CD4-positive, alpha-beta T cell (primary cell): Measurements from ENCODE around the gene TMUB1. TPM values are rescaled to one million over a fixed set of nuclear protein-coding genes. Genes with fewer than 3 reads are reported as not detected.

Experiments used
- ATAC-seq: fragments of 200-7000 bp; cut with Tn5 transposase; one replicate; pipeline ENCODE4 v1.10.0; 2022; ENCODE audit warnings: mild to moderate bottlenecking; ENCODE audit not compliant: poor library complexity
- CTCF ChIA-PET: fragments of 350-600 bp; sonication (Branson Sonifier 250); formaldehyde crosslinking; loops from one replicate; lab custom pipeline; 2021; ENCODE audit warnings: antibody characterized with exemption, inconsistent platforms; lab: Charles Lee
- POLR2A ChIA-PET: fragments of 350-600 bp; sonication (Branson Sonifier 250); formaldehyde crosslinking; loops from one replicate; lab custom pipeline; 2021; ENCODE audit warnings: antibody characterized with exemption, inconsistent platforms; lab: Charles Lee
- DNase-seq, 14 experiments: peaks; one replicate each; pipeline ENCODE4 v3.0.0-alpha.2; 2013 to 2020; ENCODE audit warnings: mixed read lengths in 2 of 14
- H3K27ac ChIP-seq, 2 donors: one replicate each; pipeline versions ENCODE4 v1.5.1 to v1.7.0; 2013; ENCODE audit warnings: low read length in 2 of 2, low read depth in 1 of 2, mild to moderate bottlenecking in 1 of 2
- H3K27me3 ChIP-seq, 2 experiments: 1 replicate in 1 of 2; 2 replicates in 1 of 2; pipeline versions ENCODE4 v1.6.1 to v1.7.0; 2013; ENCODE audit warnings: low read length in 2 of 2, control low read depth in 1 of 2, mild to moderate bottlenecking in 1 of 2, moderate library complexity in 1 of 2; ENCODE audit not compliant: insufficient read depth in 2 of 2, control insufficient read depth in 1 of 2
- H3K36me3 ChIP-seq: one replicate; pipeline ENCODE4 v1.6.1; 2013; ENCODE audit warnings: low read length, control low read depth; ENCODE audit not compliant: insufficient read depth
- H3K4me1 ChIP-seq: one replicate; pipeline ENCODE4 v1.6.1; 2013; ENCODE audit warnings: low read length, control low read depth; ENCODE audit not compliant: insufficient read depth
- H3K4me3 ChIP-seq: one replicate; pipeline ENCODE4 v1.5.1; 2013; ENCODE audit warnings: mild to moderate bottlenecking, low read length, moderate library complexity
- H3K9me3 ChIP-seq, 2 experiments: 1 replicate in 1 of 2; 2 replicates in 1 of 2; pipeline versions ENCODE4 v1.6.1 to v1.7.0; 2013; ENCODE audit warnings: low read length in 2 of 2, mild to moderate bottlenecking in 2 of 2, control low read depth in 1 of 2, moderate library complexity in 1 of 2; ENCODE audit not compliant: control insufficient read depth in 1 of 2, insufficient read depth in 1 of 2
- H3K27ac Mint-ChIP-seq: one replicate; pipeline ENCODE4 v1.8.0; 2020; ENCODE audit warnings: mixed read lengths
- H3K27me3 Mint-ChIP-seq: one replicate; pipeline ENCODE4 v1.8.0; 2021; ENCODE audit warnings: mixed read lengths
- H3K36me3 Mint-ChIP-seq: one replicate; pipeline ENCODE4 v1.8.0; 2021; ENCODE audit warnings: low read depth, mixed read lengths
- H3K4me1 Mint-ChIP-seq: one replicate; pipeline ENCODE4 v1.8.0; 2021; ENCODE audit warnings: low read depth, mixed read lengths
- H3K4me3 Mint-ChIP-seq: one replicate; pipeline ENCODE4 v1.8.0; 2020; ENCODE audit warnings: mild to moderate bottlenecking, mixed read lengths
- H3K9me3 Mint-ChIP-seq: one replicate; pipeline ENCODE4 v1.8.0; 2020; ENCODE audit warnings: mixed read lengths
- intact Hi-C, 2 experiments: fragments of 100-400 bp; cut with DNase I in 1 of 2; cut with micrococcal nuclease in 1 of 2; formaldehyde crosslinking; loops; one replicate each; pipeline versions ENCODE4 v1.15.1 to v1.9.0; 2023 to 2025; cut with DNase I, micrococcal nuclease
- total RNA-seq, 174 experiments: library from RNA in 2 of 174; stranded (reverse) in 2 of 174; gene quantifications; one replicate each; pipeline ENCODE4 v1.2.3 and lab custom pipeline; 2021 to 2026
- TF ChIP-seq, protein P1 (sequence below): fragments of 200-600 bp; IDR thresholded peaks from one replicate; pipeline ENCODE4 v1.8.0; 2022; ENCODE audit warnings: antibody characterized with exemption, mild to moderate bottlenecking

Gene TMUB1
- total RNA-seq, 2 experiments from 2014 or later: 44.5 to 46.6 TPM

GRCh38 chr7:151119055-151119415 is 35.7 kb upstream of the TMUB1 start:
- ATAC-seq: no peak
- peaks cover 43% of the 10 kb centered on the region for H3K4me1 ChIP-seq
- Mint-ChIP-seq H3K9me3 (no peaks in the 10 kb centered on the region), H3K27me3 (peaks cover 5% of the 10 kb centered on the region), H3K4me3 (peak overlapping the region; percentile 60), H3K36me3 (peaks cover 51% of the 10 kb centered on the region), H3K4me1 (peaks cover 17% of the 10 kb centered on the region), H3K27ac (no peak overlapping the region)
- peaks cover 2 to 3% of the 10 kb centered on the region in 2 experiments for H3K27me3 ChIP-seq
- CTCF ChIA-PET: no interaction called here
- POLR2A ChIA-PET: no interaction called here
- peaks cover 12% of the 10 kb centered on the region for H3K36me3 ChIP-seq
- no peak for DNase-seq
- intact Hi-C loops: no loop called here
- H3K9me3 ChIP-seq: no peaks in the 10 kb centered on the region
- no peak overlapping the region for H3K27ac ChIP-seq
- no peak overlapping the region for H3K4me3 ChIP-seq
- TF ChIP-seq, protein P1, sequence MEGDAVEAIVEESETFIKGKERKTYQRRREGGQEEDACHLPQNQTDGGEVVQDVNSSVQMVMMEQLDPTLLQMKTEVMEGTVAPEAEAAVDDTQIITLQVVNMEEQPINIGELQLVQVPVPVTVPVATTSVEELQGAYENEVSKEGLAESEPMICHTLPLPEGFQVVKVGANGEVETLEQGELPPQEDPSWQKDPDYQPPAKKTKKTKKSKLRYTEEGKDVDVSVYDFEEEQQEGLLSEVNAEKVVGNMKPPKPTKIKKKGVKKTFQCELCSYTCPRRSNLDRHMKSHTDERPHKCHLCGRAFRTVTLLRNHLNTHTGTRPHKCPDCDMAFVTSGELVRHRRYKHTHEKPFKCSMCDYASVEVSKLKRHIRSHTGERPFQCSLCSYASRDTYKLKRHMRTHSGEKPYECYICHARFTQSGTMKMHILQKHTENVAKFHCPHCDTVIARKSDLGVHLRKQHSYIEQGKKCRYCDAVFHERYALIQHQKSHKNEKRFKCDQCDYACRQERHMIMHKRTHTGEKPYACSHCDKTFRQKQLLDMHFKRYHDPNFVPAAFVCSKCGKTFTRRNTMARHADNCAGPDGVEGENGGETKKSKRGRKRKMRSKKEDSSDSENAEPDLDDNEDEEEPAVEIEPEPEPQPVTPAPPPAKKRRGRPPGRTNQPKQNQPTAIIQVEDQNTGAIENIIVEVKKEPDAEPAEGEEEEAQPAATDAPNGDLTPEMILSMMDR: no peak

DNA sequence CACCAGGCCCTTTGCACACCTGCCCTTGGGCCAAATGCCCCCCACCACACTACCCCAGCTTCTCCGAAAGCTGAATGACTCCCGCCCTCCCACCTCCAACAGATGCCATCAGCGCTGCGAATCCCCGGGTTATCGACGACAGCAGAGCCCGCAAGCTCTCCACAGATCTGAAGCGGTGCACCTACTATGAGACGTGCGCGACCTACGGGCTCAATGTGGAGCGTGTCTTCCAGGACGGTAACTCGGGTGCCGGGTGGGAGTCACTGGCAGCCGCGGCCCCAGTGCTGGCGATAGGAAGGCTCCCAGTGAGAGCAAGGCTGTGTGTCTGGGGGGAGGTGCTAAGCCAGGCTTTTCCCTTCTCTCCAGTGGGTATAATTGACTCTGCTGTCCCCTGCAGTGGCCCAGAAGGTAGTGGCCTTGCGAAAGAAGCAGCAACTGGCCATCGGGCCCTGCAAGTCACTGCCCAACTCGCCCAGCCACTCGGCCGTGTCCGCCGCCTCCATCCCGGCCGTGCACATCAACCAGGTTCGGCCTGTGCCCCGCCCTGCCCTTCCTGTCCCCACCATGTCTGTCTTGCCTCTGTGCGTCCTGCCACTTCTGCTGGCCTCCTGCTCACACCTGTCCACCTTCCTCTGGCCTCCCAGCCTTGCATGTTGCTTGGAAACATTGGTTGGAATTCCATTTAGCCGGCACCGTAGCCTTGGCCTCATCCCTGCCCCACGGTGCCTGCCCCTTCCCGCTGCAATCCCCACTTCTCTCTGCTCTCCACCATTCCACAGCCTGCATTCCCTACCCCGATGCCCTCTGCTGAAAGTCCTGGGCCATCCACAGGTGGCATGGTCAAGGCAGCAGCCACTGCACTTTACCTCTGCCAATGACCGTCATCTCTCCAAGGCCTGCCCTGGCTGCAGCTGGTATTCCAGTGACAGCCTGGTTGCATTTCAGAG is 35.1 kb upstream of the TMUB1 start:
- ATAC-seq (no peak), DNase-seq (no peak)
- Histone ChIP-seq H3K4me3 (no peak overlapping the region), H3K9me3 (no peaks in the 10 kb centered on the region), H3K36me3 (peaks cover 12% of the 10 kb centered on the region), H3K4me1 (peaks cover 38% of the 10 kb centered on the region), H3K27me3 (peaks cover 5 to 9% of the 10 kb centered on the region in 2 experiments), H3K27ac (no peak overlapping the region)
- no peaks in the 10 kb centered on the region for H3K9me3 Mint-ChIP-seq
- H3K27ac Mint-ChIP-seq: peak overlapping the region; percentile 94
- peaks cover 13% of the 10 kb centered on the region for H3K4me1 Mint-ChIP-seq
- intact Hi-C loops: no loop called here
- H3K4me3 Mint-ChIP-seq: peak overlapping the region; percentile 60
- H3K36me3 Mint-ChIP-seq: peaks cover 44% of the 10 kb centered on the region
- POLR2A ChIA-PET: no interaction called here
- CTCF ChIA-PET: interaction anchor here (1.4 kb wide), 1 partner anchor 90 kb away, joined by 4 read pairs; the partner anchor contains the start of gene ABCB8
- TF ChIP-seq, protein P1: no peak
- peaks cover 12% of the 10 kb centered on the region for H3K27me3 Mint-ChIP-seq

- Histone ChIP-seq H3K27ac (peak overlapping the region in 1 of 2 donors; percentile 66), H3K9me3 (no peaks in the 10 kb centered on the region), H3K4me1 (peaks cover 38% of the 10 kb centered on the region), H3K36me3 (peaks cover 12% of the 10 kb centered on the region), H3K27me3 (peaks cover 5 to 10% of the 10 kb centered on the region in 2 experiments), H3K4me3 (peak overlapping the region; percentile 28)
- Mint-ChIP-seq H3K27ac (peak overlapping the region; percentile 94), H3K4me3 (peak overlapping the region; percentile 84), H3K36me3 (peaks cover 42% of the 10 kb centered on the region), H3K27me3 (peaks cover 20% of the 10 kb centered on the region), H3K9me3 (no peaks in the 10 kb centered on the region), H3K4me1 (peaks cover 13% of the 10 kb centered on the region)
- POLR2A ChIA-PET: interaction anchor here (1.0 kb wide), 1 partner anchor 37 kb away, joined by 3 read pairs; the partner anchor contains the start of gene FASTK
- DNase-seq: peak; percentile 32 to 81 (median 54)
- CTCF ChIA-PET: interaction anchor here (1.4 kb wide), 1 partner anchor 89 kb away, joined by 4 read pairs; the partner anchor contains the start of gene ABCB8
- TF ChIP-seq, protein P1: no peak
- intact Hi-C loops: no loop called here
- ATAC-seq: peak; percentile 81
These were observed 34.3 kb upstream of the TMUB1 start for GRCh38 chr7:151117565-151117964.
